ENCODE results near the gene GPRC5A.

GRCh38 chr12:12900786-12901157 is 9.4 kb downstream of the GPRC5A start:
- TF ChIP-seq CTCF (conservative IDR thresholded peaks at IDR 0.05) (no peak), EZH2 (IDR thresholded peaks at IDR 0.05; ENCODE audit: low read depth) (no peak)
